Activated B cell treated with CpG ODN at 0.5 μM for 24 hours (primary cell): Measurements from ENCODE around the gene CNNM2. TPM values are rescaled to one million over a fixed set of nuclear protein-coding genes. Genes with fewer than 3 reads are reported as not detected.

Source experiments
- ATAC-seq: fragments of 200-7000 bp; cut with Tn5 transposase; one replicate; pipeline ENCODE4 v1.10.0; 2021; ENCODE audit warnings: low read depth, mild to moderate bottlenecking, moderate library complexity
- CTCF ChIA-PET: fragments of 350-600 bp; sonication (Branson Sonifier 250); formaldehyde crosslinking; loops from one replicate; lab custom pipeline; 2021; ENCODE audit warnings: antibody characterized with exemption; lab: Charles Lee
- POLR2A ChIA-PET: fragments of 350-600 bp; sonication (Branson Sonifier 250); formaldehyde crosslinking; loops from one replicate; lab custom pipeline; 2021; ENCODE audit warnings: antibody characterized with exemption; lab: Charles Lee
- DNase-seq: peaks from one replicate; pipeline ENCODE4 v3.0.0; 2022
- H3K27ac Mint-ChIP-seq: one replicate; pipeline ENCODE4 v1.8.0; 2020; ENCODE audit warnings: mixed read lengths
- H3K27me3 Mint-ChIP-seq: one replicate; pipeline ENCODE4 v1.8.0; 2021; ENCODE audit warnings: mixed read lengths
- H3K36me3 Mint-ChIP-seq: one replicate; pipeline ENCODE4 v1.8.0; 2021; ENCODE audit warnings: low read depth, mixed read lengths
- H3K4me1 Mint-ChIP-seq: one replicate; pipeline ENCODE4 v1.8.0; 2021; ENCODE audit warnings: mixed read lengths
- H3K4me3 Mint-ChIP-seq: one replicate; pipeline ENCODE4 v1.8.0; 2020; ENCODE audit warnings: mild to moderate bottlenecking, mixed read lengths
- H3K9me3 Mint-ChIP-seq: one replicate; pipeline ENCODE4 v1.8.0; 2020; ENCODE audit warnings: mixed read lengths
- intact Hi-C: fragments of 100-400 bp; cut with micrococcal nuclease; formaldehyde crosslinking; loops from one replicate; pipeline ENCODE4 v1.15.1; 2024
- total RNA-seq: library from RNA; stranded (reverse); gene quantifications from 2 replicates; pipeline ENCODE4 v1.2.3, GENCODE V29; 2022
- TF ChIP-seq, protein P1 (sequence below): fragments of 200-600 bp; IDR thresholded peaks from one replicate; pipeline ENCODE4 v1.8.0; 2022; ENCODE audit warnings: antibody characterized with exemption, mild to moderate bottlenecking

The CNNM2 gene
- total RNA-seq, 1 donor from 2014 or later = 7.3 TPM

DNA sequence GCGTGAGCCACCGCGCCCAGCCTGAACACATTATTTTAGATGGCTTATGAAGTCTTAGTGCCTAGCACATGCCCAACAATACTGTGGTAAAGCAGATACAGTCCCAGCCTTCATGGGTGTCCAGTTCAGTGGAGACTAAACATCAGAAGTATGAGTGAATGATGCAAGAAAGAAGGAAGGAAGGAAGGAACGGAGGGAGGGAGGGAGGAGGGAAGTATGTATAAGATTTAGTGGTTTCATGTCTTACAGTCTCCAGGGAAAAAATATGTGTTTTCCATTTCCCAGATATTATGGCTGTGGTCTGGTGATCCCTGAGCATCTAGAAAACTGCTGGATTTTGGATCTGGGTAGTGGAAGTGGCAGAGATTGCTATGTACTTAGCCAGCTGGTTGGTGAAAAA, 45.9 kb upstream of the CNNM2 start:
- Mint-ChIP-seq H3K27ac (no peak overlapping the region), H3K9me3 (no peaks in the 10 kb centered on the region), H3K36me3 (no peaks in the 10 kb centered on the region), H3K27me3 (peaks cover 26% of the 10 kb centered on the region), H3K4me1 (peaks cover 16% of the 10 kb centered on the region), H3K4me3 (no peak overlapping the region)
- ChIA-PET CTCF (no interaction called here), POLR2A (no interaction called here)
- no peak for ATAC-seq
- no peak for DNase-seq
- TF ChIP-seq, protein P1, sequence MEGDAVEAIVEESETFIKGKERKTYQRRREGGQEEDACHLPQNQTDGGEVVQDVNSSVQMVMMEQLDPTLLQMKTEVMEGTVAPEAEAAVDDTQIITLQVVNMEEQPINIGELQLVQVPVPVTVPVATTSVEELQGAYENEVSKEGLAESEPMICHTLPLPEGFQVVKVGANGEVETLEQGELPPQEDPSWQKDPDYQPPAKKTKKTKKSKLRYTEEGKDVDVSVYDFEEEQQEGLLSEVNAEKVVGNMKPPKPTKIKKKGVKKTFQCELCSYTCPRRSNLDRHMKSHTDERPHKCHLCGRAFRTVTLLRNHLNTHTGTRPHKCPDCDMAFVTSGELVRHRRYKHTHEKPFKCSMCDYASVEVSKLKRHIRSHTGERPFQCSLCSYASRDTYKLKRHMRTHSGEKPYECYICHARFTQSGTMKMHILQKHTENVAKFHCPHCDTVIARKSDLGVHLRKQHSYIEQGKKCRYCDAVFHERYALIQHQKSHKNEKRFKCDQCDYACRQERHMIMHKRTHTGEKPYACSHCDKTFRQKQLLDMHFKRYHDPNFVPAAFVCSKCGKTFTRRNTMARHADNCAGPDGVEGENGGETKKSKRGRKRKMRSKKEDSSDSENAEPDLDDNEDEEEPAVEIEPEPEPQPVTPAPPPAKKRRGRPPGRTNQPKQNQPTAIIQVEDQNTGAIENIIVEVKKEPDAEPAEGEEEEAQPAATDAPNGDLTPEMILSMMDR = no peak
- intact Hi-C loops = no loop called here

GRCh38 chr10:102876747-102877153, 41.3 kb upstream of the CNNM2 start:
- TF ChIP-seq, protein P1 = no peak
- Mint-ChIP-seq H3K4me1 (no peaks in the 10 kb centered on the region), H3K27ac (no peak overlapping the region), H3K27me3 (peaks cover 5% of the 10 kb centered on the region), H3K4me3 (no peak overlapping the region), H3K9me3 (no peaks in the 10 kb centered on the region), H3K36me3 (no peaks in the 10 kb centered on the region)
- intact Hi-C loops = no loop called here
- no peak for ATAC-seq
- no peak for DNase-seq
- CTCF ChIA-PET = no interaction called here
- POLR2A ChIA-PET = no interaction called here

- Mint-ChIP-seq H3K4me3 (no peak overlapping the region), H3K27me3 (peaks cover 3% of the 10 kb centered on the region), H3K36me3 (no peaks in the 10 kb centered on the region), H3K27ac (no peak overlapping the region), H3K9me3 (no peaks in the 10 kb centered on the region), H3K4me1 (no peaks in the 10 kb centered on the region)
- DNase-seq = no peak
- POLR2A ChIA-PET = no interaction called here
- TF ChIP-seq, protein P1 = no peak
- no peak for ATAC-seq
- intact Hi-C loops = no loop called here
- CTCF ChIA-PET = no interaction called here
These were observed 39.5 kb upstream of the CNNM2 start for GRCh38 chr10:102878629-102879028.

GRCh38 chr10:102880256-102880655, 37.8 kb upstream of the CNNM2 start:
- ChIA-PET CTCF (no interaction called here), POLR2A (no interaction called here)
- H3K36me3 Mint-ChIP-seq = no peaks in the 10 kb centered on the region
- no peak for DNase-seq
- no peaks in the 10 kb centered on the region for H3K4me1 Mint-ChIP-seq
- no peak overlapping the region for H3K4me3 Mint-ChIP-seq
- no peak for ATAC-seq
- H3K27me3 Mint-ChIP-seq = no peaks in the 10 kb centered on the region
- no peak overlapping the region for H3K27ac Mint-ChIP-seq
- intact Hi-C loops = no loop called here
- TF ChIP-seq, protein P1 = no peak
- no peaks in the 10 kb centered on the region for H3K9me3 Mint-ChIP-seq

DNA sequence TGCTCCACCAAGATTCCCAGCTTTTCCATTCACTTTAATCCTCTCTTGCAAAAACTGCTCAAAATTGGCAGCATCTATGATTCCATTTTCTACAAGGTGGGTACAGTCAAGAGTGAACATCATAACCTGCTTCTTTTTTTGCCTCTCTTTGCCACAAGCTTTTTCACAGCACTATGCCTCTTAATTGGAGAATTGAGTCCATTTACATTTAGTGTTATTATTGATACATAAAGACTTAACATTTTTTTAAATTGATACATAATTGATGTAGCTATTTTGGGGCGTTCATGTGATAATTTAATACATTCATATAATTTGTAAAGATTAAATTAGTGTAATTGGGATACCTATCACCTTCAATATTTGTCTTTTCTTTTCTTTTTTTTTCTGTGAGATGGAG, 30.0 kb upstream of the CNNM2 start:
- ChIA-PET POLR2A (no interaction called here), CTCF (no interaction called here)
- TF ChIP-seq, protein P1 = no peak
- intact Hi-C loops = no loop called here
- Mint-ChIP-seq H3K27ac (no peak overlapping the region), H3K9me3 (peaks cover 4% of the 10 kb centered on the region), H3K4me1 (no peaks in the 10 kb centered on the region), H3K4me3 (no peak overlapping the region), H3K36me3 (peaks cover 6% of the 10 kb centered on the region), H3K27me3 (no peaks in the 10 kb centered on the region)
- ATAC-seq = no peak
- DNase-seq = no peak
